PC-3 (cell line): Measurements from ENCODE around the gene RPSA. TPM values are rescaled to one million over a fixed set of nuclear protein-coding genes. Genes with fewer than 3 reads are reported as not detected.

Experiments
- ATAC-seq: fragments of 200-7000 bp; cut with Tn5 transposase; 2 replicates; pipeline ENCODE4 v1.9.1; 2020; ENCODE audit warnings: mild to moderate bottlenecking, moderate library complexity
- BruUV-seq: library from RNA; stranded (reverse); fragments of 400-500 nt; replicated peaks from 2 replicates; lab custom pipeline; 2021; lab: Mats Ljungman, UMichigan
- CTCF ChIA-PET: fragments of 300-600 bp; sonication (Branson Sonifier 250); formaldehyde crosslinking; loops from one replicate; lab custom pipeline; 2022; ENCODE audit warnings: antibody characterized with exemption; lab: Charles Lee
- POLR2A ChIA-PET: fragments of 300-600 bp; sonication (Branson Sonifier 250); formaldehyde crosslinking; loops from one replicate; lab custom pipeline; 2022; ENCODE audit warnings: antibody characterized with exemption; ENCODE audit not compliant: unreplicated experiment; lab: Charles Lee
- DNase-seq: peaks from one replicate; pipeline ENCODE4 v3.0.0-alpha.2; 2015
- H2AFZ ChIP-seq: fragments of 300-600 bp; sonication (generic); 2 replicates; pipeline ENCODE4 v1.6.0; 2016; ENCODE audit warnings: antibody characterized with exemption, low read length
- H3F3A ChIP-seq: fragments of 300-600 bp; sonication (generic); one replicate; pipeline ENCODE4 v1.6.0; 2017; ENCODE audit warnings: antibody characterized with exemption, low read length, control low read depth, mild to moderate bottlenecking; ENCODE audit not compliant: unreplicated experiment
- H3K27ac ChIP-seq: fragments of 300-600 bp; sonication (generic); 2 replicates; pipeline ENCODE4 v1.5.1; 2016; ENCODE audit warnings: mild to moderate bottlenecking, low read length
- H3K27me3 ChIP-seq: fragments of 300-600 bp; sonication (generic); 2 replicates; pipeline ENCODE4 v1.6.1; 2016; ENCODE audit warnings: low read length, mixed read lengths
- H3K36me3 ChIP-seq: fragments of 300-600 bp; sonication (generic); 2 replicates; pipeline ENCODE4 v1.6.1; 2016; ENCODE audit warnings: low read depth, mixed run types, low read length, mixed read lengths
- H3K4me1 ChIP-seq: fragments of 300-600 bp; sonication (generic); 2 replicates; pipeline ENCODE4 v1.5.1; 2016; ENCODE audit warnings: low read length; ENCODE audit not compliant: insufficient read depth
- H3K4me2 ChIP-seq: fragments of 300-600 bp; sonication (generic); 2 replicates; pipeline ENCODE4 v1.6.0; 2016; ENCODE audit warnings: low read length
- H3K4me3 ChIP-seq: fragments of 300-600 bp; sonication (generic); 2 replicates; pipeline ENCODE4 v1.5.1; 2016; ENCODE audit warnings: mild to moderate bottlenecking, low read length, mixed read lengths
- H3K79me2 ChIP-seq: fragments of 300-600 bp; sonication (generic); 2 replicates; pipeline ENCODE4 v1.6.1; 2017; ENCODE audit warnings: low read length, mixed read lengths
- H3K9ac ChIP-seq: fragments of 300-600 bp; sonication (generic); 2 replicates; pipeline ENCODE4 v1.6.0; 2016; ENCODE audit warnings: mild to moderate bottlenecking, low read length
- H3K9me2 ChIP-seq: fragments of 300-600 bp; sonication (generic); replicated peaks from 2 replicates; pipeline ENCODE4 v1.6.1; 2016; ENCODE audit warnings: mixed run types, low read length, mixed read lengths
- H3K9me3 ChIP-seq: fragments of 300-600 bp; sonication (generic); 2 replicates; pipeline ENCODE4 v1.6.1; 2016; ENCODE audit warnings: low read length, mixed read lengths
- H4K20me1 ChIP-seq: fragments of 300-600 bp; sonication (generic); 2 replicates; pipeline ENCODE4 v1.6.1; 2016; ENCODE audit warnings: low read length, mixed read lengths
- EZH2 ChIP-seq: fragments of 300-600 bp; sonication (generic); IDR thresholded peaks from one replicate; pipeline ENCODE4 v1.6.1; 2017; ENCODE audit warnings: antibody characterized with exemption, mild to moderate bottlenecking, low read length; ENCODE audit not compliant: unreplicated experiment
- EZH2phosphoT487 ChIP-seq: fragments of 300-600 bp; sonication (generic); IDR thresholded peaks from 2 replicates; pipeline ENCODE4 v1.6.1; 2018; ENCODE audit warnings: mild to moderate bottlenecking, antibody characterized with exemption, low read length, borderline replicate concordance
- intact Hi-C: fragments of 100-400 bp; cut with micrococcal nuclease; formaldehyde crosslinking; loops from 2 replicates; pipeline ENCODE4 v1.9.0; 2023
- total RNA-seq: library from RNA; depleted of rRNA; stranded (reverse); fragments of >200 nt; gene quantifications from 2 replicates; pipeline ENCODE4 v1.2.3, GENCODE V29; 2014
- TF ChIP-seq, protein P1 (sequence below): fragments of 300-600 bp; sonication (generic); conservative IDR thresholded peaks from 2 replicates; pipeline ENCODE4 v1.5.1; 2017; ENCODE audit warnings: antibody characterized with exemption, low read depth, mild to moderate bottlenecking, low read length

The RPSA gene
- total RNA-seq, 1 experiment from 2014 or later, result 2,722 TPM

DNA sequence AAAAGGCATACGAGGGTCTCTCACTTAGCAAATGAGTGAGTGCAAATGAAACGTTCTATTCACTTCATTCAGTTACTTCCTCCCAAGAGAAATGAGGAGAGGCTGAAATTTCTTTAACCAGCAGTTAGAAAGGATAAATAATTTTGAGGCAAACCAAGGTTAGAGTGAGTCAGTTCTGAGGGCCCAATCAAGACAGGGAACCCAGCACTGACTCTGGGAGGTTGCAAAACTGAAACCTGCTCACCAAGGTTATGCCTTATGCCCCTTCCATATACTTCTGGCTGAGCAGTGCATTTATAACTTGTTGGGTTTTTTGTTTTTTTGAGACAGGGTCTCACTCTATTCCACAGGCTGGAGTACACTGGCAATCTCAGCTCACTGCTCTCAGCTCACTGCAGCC, 4.5 kb upstream of the RPSA start:
- intact Hi-C loops, result no loop called here
- no peak for DNase-seq

DNA sequence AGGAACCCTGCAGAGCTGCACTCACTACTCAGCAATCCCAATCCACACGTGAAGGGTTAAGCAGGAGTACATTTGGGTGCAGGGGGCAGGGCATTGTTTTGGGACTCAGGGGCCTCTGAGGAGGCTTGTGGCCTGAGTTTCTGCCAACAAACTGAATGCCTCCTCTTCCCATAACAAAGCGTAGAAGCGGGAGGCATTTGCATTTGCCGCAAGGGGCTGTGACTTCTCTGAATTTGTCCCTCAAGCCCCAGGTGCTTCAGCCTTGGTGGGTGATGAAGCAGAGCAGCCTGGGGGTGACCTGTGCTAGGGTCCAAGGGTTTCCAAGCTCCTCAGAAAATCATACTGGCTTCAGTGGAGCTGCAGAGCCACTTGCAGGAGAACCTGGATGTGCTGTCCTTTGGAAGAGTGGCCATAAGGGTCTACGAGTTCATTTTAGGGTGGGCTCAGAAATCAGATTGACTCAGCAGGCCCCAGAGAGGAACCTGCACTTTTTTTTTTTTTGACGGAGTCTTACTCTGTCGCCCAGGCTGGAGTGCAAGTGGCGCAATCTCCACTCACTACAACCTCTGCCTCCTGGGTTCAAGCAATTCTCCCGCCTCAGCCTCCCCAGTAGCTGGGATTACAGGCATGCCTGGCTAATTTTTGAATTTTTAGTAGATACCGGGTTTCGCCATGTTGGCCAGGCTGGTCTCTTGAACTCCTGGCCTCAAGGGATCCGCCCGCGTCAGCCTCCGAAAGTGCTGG, 1.4 kb upstream of the RPSA start:
- Histone ChIP-seq H2AFZ (no peak overlapping the region), H3K27ac (no peak overlapping the region), H3K9me3 (no peaks in the 10 kb centered on the region), H3K27me3 (no peaks in the 10 kb centered on the region), H3K4me1 (peaks cover 26% of the 10 kb centered on the region), H3K79me2 (peaks cover 37% of the 10 kb centered on the region), H3K4me3 (no peak overlapping the region), H3K36me3 (peaks cover 29% of the 10 kb centered on the region), H3K9ac (no peak overlapping the region), H3K9me2 (no peaks in the 10 kb centered on the region), H3K4me2 (peak overlapping the region; percentile 91; the same call in 1 of the 2 replicates), H4K20me1 (peaks cover 32% of the 10 kb centered on the region), H3F3A (peaks cover 8% of the 10 kb centered on the region)
- intact Hi-C loops, result no loop called here
- ChIA-PET POLR2A (no interaction called here), CTCF (no interaction called here)
- ATAC-seq (no peak), DNase-seq (no peak)
- TF ChIP-seq EZH2 (no peak), EZH2phosphoT487 (no peak)
- TF ChIP-seq, protein P1, sequence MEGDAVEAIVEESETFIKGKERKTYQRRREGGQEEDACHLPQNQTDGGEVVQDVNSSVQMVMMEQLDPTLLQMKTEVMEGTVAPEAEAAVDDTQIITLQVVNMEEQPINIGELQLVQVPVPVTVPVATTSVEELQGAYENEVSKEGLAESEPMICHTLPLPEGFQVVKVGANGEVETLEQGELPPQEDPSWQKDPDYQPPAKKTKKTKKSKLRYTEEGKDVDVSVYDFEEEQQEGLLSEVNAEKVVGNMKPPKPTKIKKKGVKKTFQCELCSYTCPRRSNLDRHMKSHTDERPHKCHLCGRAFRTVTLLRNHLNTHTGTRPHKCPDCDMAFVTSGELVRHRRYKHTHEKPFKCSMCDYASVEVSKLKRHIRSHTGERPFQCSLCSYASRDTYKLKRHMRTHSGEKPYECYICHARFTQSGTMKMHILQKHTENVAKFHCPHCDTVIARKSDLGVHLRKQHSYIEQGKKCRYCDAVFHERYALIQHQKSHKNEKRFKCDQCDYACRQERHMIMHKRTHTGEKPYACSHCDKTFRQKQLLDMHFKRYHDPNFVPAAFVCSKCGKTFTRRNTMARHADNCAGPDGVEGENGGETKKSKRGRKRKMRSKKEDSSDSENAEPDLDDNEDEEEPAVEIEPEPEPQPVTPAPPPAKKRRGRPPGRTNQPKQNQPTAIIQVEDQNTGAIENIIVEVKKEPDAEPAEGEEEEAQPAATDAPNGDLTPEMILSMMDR, result no peak
- no TSS peak for BruUV-seq

More for the DNA sequence above, 4.5 kb upstream of the RPSA start:
- no peak overlapping the region for H2AFZ ChIP-seq
- H3F3A ChIP-seq, result peaks cover 5% of the 10 kb centered on the region
- no TSS peak for BruUV-seq
- H3K36me3 ChIP-seq, result peaks cover 14% of the 10 kb centered on the region
- peaks cover 2% of the 10 kb centered on the region; the same call in 1 of the 2 replicates for H4K20me1 ChIP-seq
- H3K4me2 ChIP-seq, result no peak overlapping the region
- no peaks in the 10 kb centered on the region for H3K9me2 ChIP-seq
- H3K9me3 ChIP-seq, result no peaks in the 10 kb centered on the region
- peaks cover 7% of the 10 kb centered on the region; the same call in 1 of the 2 replicates for H3K4me1 ChIP-seq
- no peak overlapping the region for H3K27ac ChIP-seq
- no peak overlapping the region for H3K4me3 ChIP-seq
- ATAC-seq, result no peak
- H3K9ac ChIP-seq, result no peak overlapping the region
- ChIA-PET CTCF (no interaction called here), POLR2A (interaction anchor here (0.5 kb wide), 1 partner anchor 253 kb away, joined by 3 read pairs; no protein-coding TSS in a partner anchor)
- peaks cover 6% of the 10 kb centered on the region for H3K79me2 ChIP-seq
- TF ChIP-seq EZH2, result no peak
- no peak for TF ChIP-seq EZH2phosphoT487
- TF ChIP-seq, protein P1, result no peak
- no peaks in the 10 kb centered on the region for H3K27me3 ChIP-seq
